Measurements from ENCODE around the gene GAL3ST2. TPM values are rescaled to one million over a fixed set of nuclear protein-coding genes. Genes with fewer than 3 reads are reported as not detected.

The GAL3ST2 gene
- total and polyA plus RNA-seq, 2 of the 8 experiments (the other 6 are each of a cell fraction or from before 2014, with no cell fraction given): not detected

DNA sequence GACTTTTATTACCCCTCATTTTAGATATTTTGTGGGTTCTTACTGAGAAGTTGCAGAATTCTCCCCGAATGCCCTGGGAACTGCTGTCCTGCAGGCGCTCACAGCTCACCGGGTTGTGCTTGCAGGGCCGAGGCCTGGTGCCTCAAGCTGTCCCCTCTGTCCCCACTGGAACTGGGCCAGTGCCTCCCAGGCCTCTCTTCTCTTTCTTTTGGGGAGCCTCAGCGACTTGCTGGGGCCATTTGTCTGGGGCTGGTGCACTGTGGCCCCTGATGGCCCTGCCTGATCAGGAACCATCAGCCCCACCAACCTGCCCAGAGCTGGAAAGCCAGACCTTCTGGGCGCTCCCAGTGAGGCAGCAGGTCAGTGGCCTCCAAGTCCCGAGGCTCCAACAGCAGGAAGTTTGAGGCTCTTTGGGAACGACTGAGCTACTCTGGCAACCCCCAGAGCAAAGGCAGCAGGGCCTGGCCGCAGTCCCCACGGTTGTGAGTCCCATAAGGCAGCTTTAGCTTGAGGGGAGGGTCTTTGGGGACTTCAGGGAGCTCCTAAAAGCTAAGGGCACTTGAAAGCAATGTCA is 17.7 kb downstream of the GAL3ST2 start:
- Histone ChIP-seq H3K4me2 (ENCODE audit: insufficient read depth in 1 of 2, low read depth in 2 of 2, low read length in 2 of 2) (no peak overlapping the region), H2AFZ (ENCODE audit: low read length) (no peak overlapping the region), H3K4ac (replicated peaks; ENCODE audit: insufficient read length, low read depth, low read length) (no peak overlapping the region), H4K8ac (ENCODE audit: extremely low read depth, insufficient read depth, low read length) (peak overlapping the region; percentile 25; the same call in 1 of the 2 replicates), H4K91ac (replicated peaks; ENCODE audit: insufficient read length, low read length) (no peak overlapping the region), H3K36me3 (ENCODE audit: control insufficient read depth in 2 of 4, insufficient read depth in 4 of 4, low read length in 3 of 4) (no peaks in the 10 kb centered on the region), H3K56ac (replicated peaks; ENCODE audit: insufficient read length, low read depth, low read length) (no peak overlapping the region), H2BK5ac (ENCODE audit: low read depth, low read length) (no peak overlapping the region), H3K4me1 (replicated peaks in 1 of 4; ENCODE audit: control insufficient read depth in 3 of 4, insufficient read depth in 4 of 4, low read length in 3 of 4) (no peaks in the 10 kb centered on the region), H4K5ac (ENCODE audit: insufficient read length, low read depth, low read length) (no peak overlapping the region), H3K23ac (ENCODE audit: insufficient read length) (no peak overlapping the region), H2AK5ac (ENCODE audit: low read depth, low read length) (no peak overlapping the region), H3K27ac (ENCODE audit: low read depth, low read length) (no peak overlapping the region), H3K14ac (ENCODE audit: insufficient read length) (no peak overlapping the region), H3K4me3 (ENCODE audit: extremely low read depth in 1 of 4, insufficient read depth in 2 of 4, low read depth in 3 of 4, low read length in 4 of 4) (no peak overlapping the region), H3K27me3 (replicated peaks in 1 of 4; ENCODE audit: control insufficient read depth in 3 of 4, extremely low read depth in 1 of 4, insufficient read depth in 3 of 4, low read length in 3 of 4) (no peaks in the 10 kb centered on the region), H2BK15ac (ENCODE audit: low read length) (no peak overlapping the region), H3K79me2 (ENCODE audit: control insufficient read depth in 1 of 2, insufficient read depth in 2 of 2, low read length in 2 of 2) (no peaks in the 10 kb centered on the region), H3K18ac (ENCODE audit: extremely low read depth, low read length) (no peak overlapping the region), H3K23me2 (ENCODE audit: low read depth, low read length) (peaks cover 2% of the 10 kb centered on the region; the same call in 1 of the 2 replicates), H3K9me3 (ENCODE audit: insufficient read depth in 2 of 2, low read depth in 1 of 2, low read length in 1 of 2) (peaks cover 10 to 13% of the 10 kb centered on the region in 2 experiments), H2BK12ac (ENCODE audit: low read depth, low read length) (no peak overlapping the region), H3K9ac (replicated peaks in 1 of 4; ENCODE audit: extremely low read depth in 1 of 4, low read depth in 3 of 4, low read length in 3 of 4) (no peak overlapping the region), H4K20me1 (replicated peaks in 1 of 2; ENCODE audit: control insufficient read depth in 1 of 2, insufficient read depth in 2 of 2, low read length in 2 of 2) (no peaks in the 10 kb centered on the region), H2BK120ac (replicated peaks; ENCODE audit: low read depth, low read length) (no peak overlapping the region), H3K79me1 (ENCODE audit: low read depth, low read length) (no peaks in the 10 kb centered on the region), H2BK20ac (ENCODE audit: low read length) (no peak overlapping the region)
- ChIA-PET POLR2A (ENCODE audit: partially characterized antibody) (interaction anchor here (0.8 to 1.5 kb wide), 3 partner anchors 10 to 93 kb away, joined by 3 to 4 read pairs (median 3); partner anchors contain the start of gene ING5), CTCF (ENCODE audit: partially characterized antibody) (no interaction called here)
- DNase-seq (ENCODE audit: low read depth in 1 of 2, low spot score in 2 of 2) (no peak), FAIRE-seq (no peak)
- WGBS, 2 experiments (ENCODE audit: extremely low coverage in 1 of 2, insufficient coverage in 1 of 2, insufficient read length in 1 of 2, insufficient replicate concordance in 2 of 2, low coverage in 1 of 2, low lambda C conversion rate in 2 of 2, missing lambda C conversion rate in 1 of 2): 87% methylated on average over 9 of the region's 10 CpGs; no CpG with 5 or more reads in 1 of the 2 experiments

Measured in H1 (cell line).